ENCODE results near the gene NRXN3. TPM values are rescaled to one million over a fixed set of nuclear protein-coding genes. Genes with fewer than 3 reads are reported as not detected.

NRXN3 gene
- total and polyA plus RNA-seq, 2 of the 13 experiments (the other 11 are each of a cell fraction or from before 2014, with no cell fraction given), result 0.03 TPM; not detected in 1

- no peak overlapping the region for H2AFZ ChIP-seq (ENCODE audit: low read length)
- no peak for ATAC-seq
- H3K9me3 ChIP-seq (ENCODE audit: low read length), result peaks cover 23% of the 10 kb centered on the region
- DNase-seq (ENCODE audit: low spot score), result no peak
- no TSS peak for BruUV-seq (replicated peaks)
- intact Hi-C loops (cut with micrococcal nuclease; ENCODE audit: unreplicated experiment) (no loop called here), in situ Hi-C loops (cut with HindIII; ENCODE audit: extremely low pct_ligation_motif_present, low pct_unique_long_range_greater_than_20kb) (no loop called here)
- ChIA-PET POLR2A (no interaction called here), CTCF (ENCODE audit: low intra/inter-chr PET ratio, low total read pairs) (no interaction called here)
- no peaks in the 10 kb centered on the region for H3K79me2 ChIP-seq (ENCODE audit: insufficient read depth, low read length)
- H3K4me3 ChIP-seq (replicated peaks in 1 of 3; ENCODE audit: insufficient read depth in 1 of 3, low read depth in 2 of 3, low read length in 3 of 3), result no peak overlapping the region
- no CpG with 5 or more reads among the region's 4 CpGs for WGBS (ENCODE audit: low lambda C conversion rate)
- no peak overlapping the region for H3K9ac ChIP-seq (ENCODE audit: insufficient read depth, low read depth, low read length)
- no peaks in the 10 kb centered on the region for H3K4me1 ChIP-seq (ENCODE audit: insufficient read depth, low read length)
- H3K27me3 ChIP-seq (ENCODE audit: control insufficient read depth in 1 of 2, insufficient read depth in 2 of 2, low read length in 2 of 2), result no peaks in the 10 kb centered on the region; a peak in 1 of 5 replicates
- no peaks in the 10 kb centered on the region for H4K20me1 ChIP-seq (ENCODE audit: insufficient read depth, low read length)
- H3K4me2 ChIP-seq (ENCODE audit: low read depth, low read length), result no peak overlapping the region
- no peak overlapping the region for H3K27ac ChIP-seq (ENCODE audit: extremely low read length, insufficient read depth, low read length)
- H3K36me3 ChIP-seq (replicated peaks in 1 of 2; ENCODE audit: control insufficient read depth in 1 of 2, insufficient read depth in 2 of 2, low read length in 2 of 2), result no peaks in the 10 kb centered on the region
- no peak for FAIRE-seq
- TF ChIP-seq IRF2 (CRISPR knock-in tag; IDR thresholded peaks at IDR 0.05) (no peak), FLYWCH1 (CRISPR knock-in tag; IDR thresholded peaks at IDR 0.05) (no peak), CEBPB (IDR thresholded peaks at IDR 0.05; ENCODE audit: borderline replicate concordance, low read depth, low read length) (no peak), ZNF709 (CRISPR knock-in tag; IDR thresholded peaks at IDR 0.05) (no peak), ZNF234 (CRISPR knock-in tag; conservative IDR thresholded peaks at IDR 0.05) (no peak), BRCA1 (CRISPR knock-in tag; IDR thresholded peaks at IDR 0.05) (no peak), NFE2L2 (IDR thresholded peaks at IDR 0.05; ENCODE audit: low read length) (no peak), RAD51 (IDR thresholded peaks at IDR 0.05; ENCODE audit: borderline replicate concordance) (no peak), TMF1 (CRISPR knock-in tag; IDR thresholded peaks at IDR 0.05; ENCODE audit: low read depth) (no peak), ZNF563 (CRISPR knock-in tag; IDR thresholded peaks at IDR 0.05) (no peak), TCF12 (IDR thresholded peaks at IDR 0.05) (no peak), TCF12 (CRISPR knock-in tag; IDR thresholded peaks at IDR 0.05) (no peak), ZSCAN12 (CRISPR knock-in tag; IDR thresholded peaks at IDR 0.05) (no peak), ZNF180 (CRISPR knock-in tag; IDR thresholded peaks at IDR 0.05; ENCODE audit: borderline replicate concordance, low read depth) (no peak), SP1 (IDR thresholded peaks at IDR 0.05) (no peak), SP1 (CRISPR knock-in tag; IDR thresholded peaks at IDR 0.05) (no peak)
- TF ChIP-seq, protein P1, sequence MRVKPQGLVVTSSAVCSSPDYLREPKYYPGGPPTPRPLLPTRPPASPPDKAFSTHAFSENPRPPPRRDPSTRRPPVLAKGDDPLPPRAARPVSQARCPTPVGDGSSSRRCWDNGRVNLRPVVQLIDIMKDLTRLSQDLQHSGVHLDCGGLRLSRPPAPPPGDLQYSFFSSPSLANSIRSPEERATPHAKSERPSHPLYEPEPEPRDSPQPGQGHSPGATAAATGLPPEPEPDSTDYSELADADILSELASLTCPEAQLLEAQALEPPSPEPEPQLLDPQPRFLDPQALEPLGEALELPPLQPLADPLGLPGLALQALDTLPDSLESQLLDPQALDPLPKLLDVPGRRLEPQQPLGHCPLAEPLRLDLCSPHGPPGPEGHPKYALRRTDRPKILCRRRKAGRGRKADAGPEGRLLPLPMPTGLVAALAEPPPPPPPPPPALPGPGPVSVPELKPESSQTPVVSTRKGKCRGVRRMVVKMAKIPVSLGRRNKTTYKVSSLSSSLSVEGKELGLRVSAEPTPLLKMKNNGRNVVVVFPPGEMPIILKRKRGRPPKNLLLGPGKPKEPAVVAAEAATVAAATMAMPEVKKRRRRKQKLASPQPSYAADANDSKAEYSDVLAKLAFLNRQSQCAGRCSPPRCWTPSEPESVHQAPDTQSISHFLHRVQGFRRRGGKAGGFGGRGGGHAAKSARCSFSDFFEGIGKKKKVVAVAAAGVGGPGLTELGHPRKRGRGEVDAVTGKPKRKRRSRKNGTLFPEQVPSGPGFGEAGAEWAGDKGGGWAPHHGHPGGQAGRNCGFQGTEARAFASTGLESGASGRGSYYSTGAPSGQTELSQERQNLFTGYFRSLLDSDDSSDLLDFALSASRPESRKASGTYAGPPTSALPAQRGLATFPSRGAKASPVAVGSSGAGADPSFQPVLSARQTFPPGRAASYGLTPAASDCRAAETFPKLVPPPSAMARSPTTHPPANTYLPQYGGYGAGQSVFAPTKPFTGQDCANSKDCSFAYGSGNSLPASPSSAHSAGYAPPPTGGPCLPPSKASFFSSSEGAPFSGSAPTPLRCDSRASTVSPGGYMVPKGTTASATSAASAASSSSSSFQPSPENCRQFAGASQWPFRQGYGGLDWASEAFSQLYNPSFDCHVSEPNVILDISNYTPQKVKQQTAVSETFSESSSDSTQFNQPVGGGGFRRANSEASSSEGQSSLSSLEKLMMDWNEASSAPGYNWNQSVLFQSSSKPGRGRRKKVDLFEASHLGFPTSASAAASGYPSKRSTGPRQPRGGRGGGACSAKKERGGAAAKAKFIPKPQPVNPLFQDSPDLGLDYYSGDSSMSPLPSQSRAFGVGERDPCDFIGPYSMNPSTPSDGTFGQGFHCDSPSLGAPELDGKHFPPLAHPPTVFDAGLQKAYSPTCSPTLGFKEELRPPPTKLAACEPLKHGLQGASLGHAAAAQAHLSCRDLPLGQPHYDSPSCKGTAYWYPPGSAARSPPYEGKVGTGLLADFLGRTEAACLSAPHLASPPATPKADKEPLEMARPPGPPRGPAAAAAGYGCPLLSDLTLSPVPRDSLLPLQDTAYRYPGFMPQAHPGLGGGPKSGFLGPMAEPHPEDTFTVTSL (CRISPR knock-in tag; IDR thresholded peaks at IDR 0.05; ENCODE audit: borderline replicate concordance), result no peak
Observed at GRCh38 chr14:79641371-79641770, 1471.2 kb downstream of the NRXN3 start.

All from HepG2 (cell line).